NB4 (cell line): ENCODE results near the gene IFNL4.

Source experiments
- DNase-seq: peaks from one replicate; pipeline ENCODE4 v3.0.0; 2010; ENCODE audit warnings: low read depth
- H3K4me3 ChIP-seq: one replicate; pipeline ENCODE4 v1.5.1; 2011; ENCODE audit warnings: mild to moderate bottlenecking, low read depth, low read length, moderate library complexity
- MAX ChIP-seq: IDR thresholded peaks from 2 replicates; pipeline ENCODE4 v1.6.1; 2011; ENCODE audit warnings: low read depth, low read length
- MYC ChIP-seq: IDR thresholded peaks from 2 replicates; pipeline ENCODE4 v1.6.1; 2011; ENCODE audit warnings: low read depth, low read length
- POLR2A ChIP-seq: IDR thresholded peaks from 2 replicates; pipeline ENCODE4 v1.6.1; 2011; ENCODE audit warnings: mild to moderate bottlenecking; ENCODE audit not compliant: insufficient read length; ENCODE audit errors: extremely low read depth
- TF ChIP-seq, protein P1 (sequence below): IDR thresholded peaks from one replicate; pipeline ENCODE4 v1.5.1; 2012; ENCODE audit warnings: low read depth, low read length

The IFNL4 gene

GRCh38 chr19:39211731-39212374 lies 36.8 kb downstream of the IFNL4 start:
- no peak overlapping the region for H3K4me3 ChIP-seq
- no peak for TF ChIP-seq POLR2A
- TF ChIP-seq, protein P1, sequence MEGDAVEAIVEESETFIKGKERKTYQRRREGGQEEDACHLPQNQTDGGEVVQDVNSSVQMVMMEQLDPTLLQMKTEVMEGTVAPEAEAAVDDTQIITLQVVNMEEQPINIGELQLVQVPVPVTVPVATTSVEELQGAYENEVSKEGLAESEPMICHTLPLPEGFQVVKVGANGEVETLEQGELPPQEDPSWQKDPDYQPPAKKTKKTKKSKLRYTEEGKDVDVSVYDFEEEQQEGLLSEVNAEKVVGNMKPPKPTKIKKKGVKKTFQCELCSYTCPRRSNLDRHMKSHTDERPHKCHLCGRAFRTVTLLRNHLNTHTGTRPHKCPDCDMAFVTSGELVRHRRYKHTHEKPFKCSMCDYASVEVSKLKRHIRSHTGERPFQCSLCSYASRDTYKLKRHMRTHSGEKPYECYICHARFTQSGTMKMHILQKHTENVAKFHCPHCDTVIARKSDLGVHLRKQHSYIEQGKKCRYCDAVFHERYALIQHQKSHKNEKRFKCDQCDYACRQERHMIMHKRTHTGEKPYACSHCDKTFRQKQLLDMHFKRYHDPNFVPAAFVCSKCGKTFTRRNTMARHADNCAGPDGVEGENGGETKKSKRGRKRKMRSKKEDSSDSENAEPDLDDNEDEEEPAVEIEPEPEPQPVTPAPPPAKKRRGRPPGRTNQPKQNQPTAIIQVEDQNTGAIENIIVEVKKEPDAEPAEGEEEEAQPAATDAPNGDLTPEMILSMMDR, result no peak
- TF ChIP-seq MAX, result no peak
- no peak for TF ChIP-seq MYC
- no peak for DNase-seq

GRCh38 chr19:39209196-39209595 lies 39.5 kb downstream of the IFNL4 start:
- DNase-seq, result no peak
- TF ChIP-seq MAX (no peak), POLR2A (no peak), MYC (no peak)
- TF ChIP-seq, protein P1, result no peak
- H3K4me3 ChIP-seq, result no peak overlapping the region

- DNase-seq, result no peak
- TF ChIP-seq, protein P1, result no peak
- TF ChIP-seq MAX (no peak), POLR2A (no peak), MYC (no peak)
- no peak overlapping the region for H3K4me3 ChIP-seq
Measured at GRCh38 chr19:39208175-39208795, 40.4 kb downstream of the IFNL4 start.

- no peak overlapping the region for H3K4me3 ChIP-seq
- no peak for DNase-seq
- no peak for TF ChIP-seq POLR2A
- TF ChIP-seq, protein P1, result no peak
- no peak for TF ChIP-seq MYC
- no peak for TF ChIP-seq MAX
Measured at GRCh38 chr19:39207293-39207836, 41.3 kb downstream of the IFNL4 start.

DNA sequence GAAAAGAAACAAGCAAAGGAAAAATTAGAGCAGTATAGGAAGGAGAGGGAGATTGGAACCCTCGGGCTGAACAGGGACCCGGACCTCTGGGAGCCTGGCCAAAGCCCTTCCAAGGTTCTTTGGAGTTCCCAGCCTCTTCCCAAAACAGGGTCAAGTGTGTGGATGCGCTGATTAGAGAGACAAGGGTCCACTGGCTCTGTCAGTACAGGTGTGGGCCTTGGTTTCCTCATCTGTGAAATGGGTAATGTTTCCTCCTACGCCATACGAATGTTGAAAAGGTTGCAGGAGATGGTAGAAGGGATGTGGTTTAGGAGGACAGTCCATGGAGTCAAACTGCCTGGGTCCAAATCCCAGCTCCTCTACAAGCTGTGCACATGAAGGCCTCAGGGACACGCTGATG lies 42.5 kb downstream of the IFNL4 start:
- H3K4me3 ChIP-seq, result no peak overlapping the region
- TF ChIP-seq, protein P1, result no peak
- TF ChIP-seq MAX, result no peak
- no peak for TF ChIP-seq POLR2A
- TF ChIP-seq MYC, result no peak
- DNase-seq, result no peak
